NCI-H82 treated with DMSO at 0.1 percent for 48 hours (cell line): ENCODE data around the gene OVOL1.

Source experiments
- DNase-seq: peaks from one replicate; lab custom pipeline; 2025; ENCODE audit not compliant: unreplicated experiment; lab: John Stamatoyannopoulos, UW

The OVOL1 gene

DNA sequence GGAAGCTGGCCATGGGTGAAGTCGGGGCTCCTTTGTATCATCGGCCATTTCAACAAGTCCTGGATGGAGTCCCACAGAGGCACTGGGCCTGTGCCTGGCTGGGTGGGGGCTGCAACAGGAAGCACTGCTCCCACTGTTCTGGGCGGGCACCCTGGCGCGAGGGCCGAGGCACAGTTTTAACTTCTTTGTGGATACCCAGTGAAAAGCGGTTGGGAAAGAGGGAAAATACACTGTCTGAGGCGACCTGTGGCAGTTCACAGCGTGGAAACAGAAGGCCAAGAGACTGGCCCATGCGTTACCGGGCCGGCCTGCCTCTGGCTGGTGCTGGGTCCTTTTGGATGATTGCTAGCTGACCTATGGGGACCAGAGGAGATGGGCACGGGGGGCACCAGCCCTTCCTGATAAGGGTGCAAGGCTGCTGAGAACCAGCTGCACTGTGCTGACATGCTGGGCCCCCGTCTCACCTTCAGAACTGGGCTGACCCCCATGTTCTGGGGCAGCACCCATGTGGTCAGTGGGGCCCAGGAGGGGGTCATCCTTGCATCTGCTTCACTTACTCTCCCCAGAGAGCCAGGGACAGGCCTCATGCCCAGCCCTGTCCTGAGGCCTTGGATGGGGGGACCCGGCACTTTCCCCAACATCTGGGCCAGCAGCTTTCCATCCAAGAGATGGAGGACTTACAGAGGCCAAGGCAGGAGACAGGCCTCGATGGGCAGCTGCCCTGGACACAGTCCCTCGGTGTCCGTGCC, 4.2 kb downstream of the OVOL1 start:
- no peak for DNase-seq

DNA sequence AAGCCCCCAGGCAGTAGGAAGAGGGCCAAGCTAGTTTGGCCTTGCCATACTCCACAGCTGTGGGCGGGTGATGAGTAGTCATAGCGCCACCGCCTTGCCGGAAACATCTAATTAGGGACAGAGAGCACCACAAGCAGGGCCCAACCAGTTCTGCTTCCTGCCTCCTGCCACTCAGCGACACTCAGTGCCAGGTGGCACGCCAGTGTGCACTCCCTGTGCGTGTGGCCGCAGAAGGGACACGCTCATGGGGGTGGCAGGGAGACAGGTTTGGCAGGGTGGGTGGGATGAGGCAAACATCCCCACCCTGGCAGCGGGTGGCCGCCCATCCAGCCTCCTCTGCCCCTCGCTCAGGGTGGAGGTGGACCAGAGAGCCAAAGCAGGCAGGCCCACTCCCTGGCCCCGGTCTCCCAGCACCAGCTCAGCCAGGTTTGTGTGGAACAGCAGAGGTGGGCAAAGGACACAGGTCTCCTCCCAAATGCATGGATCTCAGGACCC, 4.9 kb downstream of the OVOL1 start:
- DNase-seq: no peak

GRCh38 chr11:65792456-65792855, 5.6 kb downstream of the OVOL1 start:
- DNase-seq: no peak

DNA sequence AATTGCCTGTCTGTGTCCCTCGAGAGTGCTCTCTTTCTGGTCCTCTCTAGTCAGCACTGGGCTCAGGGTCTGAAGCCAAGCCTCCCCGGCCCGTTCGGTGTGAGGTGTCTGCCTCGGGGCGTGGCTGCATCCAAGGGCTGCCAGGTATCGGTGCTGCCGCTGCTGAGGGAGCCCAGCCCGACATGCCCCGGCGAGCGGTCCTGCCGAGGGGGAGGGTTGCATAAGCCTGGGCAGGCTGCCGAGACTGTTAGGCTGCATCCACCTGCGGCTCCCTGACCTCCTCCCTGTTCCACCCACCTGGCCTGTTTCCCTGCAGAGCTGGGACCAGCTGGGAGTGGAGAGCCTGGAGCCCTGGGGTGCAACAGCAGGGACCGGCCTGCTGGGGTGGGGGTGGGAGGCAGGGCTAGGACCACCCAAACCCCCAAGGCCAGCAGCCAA, 6.3 kb downstream of the OVOL1 start:
- no peak for DNase-seq

DNA sequence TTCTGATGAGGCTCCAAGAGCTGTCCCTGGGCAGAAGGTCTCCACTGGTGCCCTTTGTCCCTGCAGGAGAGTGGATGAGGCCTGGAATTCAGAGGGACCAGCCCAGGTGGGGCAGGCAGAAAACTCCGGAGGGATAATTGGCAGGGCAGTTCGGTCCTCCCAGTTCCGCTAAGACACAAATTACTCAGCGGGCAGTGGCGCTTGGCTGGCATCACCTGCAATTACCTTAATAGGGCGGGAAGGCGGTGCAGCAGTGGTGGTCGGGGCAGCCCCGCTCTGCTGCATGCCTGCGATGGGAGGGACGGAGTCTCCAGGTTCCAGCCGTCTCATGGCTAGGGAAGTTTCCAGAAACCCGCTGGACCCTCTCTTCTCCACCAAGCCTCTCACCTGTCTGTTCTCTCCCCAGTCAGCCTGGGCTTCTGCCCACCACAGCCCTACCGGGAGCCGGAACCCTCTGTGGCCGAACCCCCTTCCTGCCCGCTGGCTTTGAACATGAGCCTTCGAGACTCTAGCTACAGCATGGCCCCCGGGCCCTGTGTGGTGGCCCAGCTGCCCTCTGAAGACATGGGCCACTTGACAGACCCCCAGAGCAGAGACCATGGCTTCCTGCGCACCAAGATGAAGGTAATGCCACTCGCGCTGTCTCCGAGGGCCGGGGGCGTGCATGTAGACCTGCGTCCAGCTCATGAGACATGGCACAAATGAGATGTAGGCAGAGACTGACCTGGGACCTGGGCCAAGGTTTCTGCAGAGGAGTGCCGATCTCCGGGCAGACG, 7.0 kb downstream of the OVOL1 start:
- DNase-seq: no peak

- no peak for DNase-seq
These were observed 8.0 kb downstream of the OVOL1 start for GRCh38 chr11:65794570-65795510.

DNA sequence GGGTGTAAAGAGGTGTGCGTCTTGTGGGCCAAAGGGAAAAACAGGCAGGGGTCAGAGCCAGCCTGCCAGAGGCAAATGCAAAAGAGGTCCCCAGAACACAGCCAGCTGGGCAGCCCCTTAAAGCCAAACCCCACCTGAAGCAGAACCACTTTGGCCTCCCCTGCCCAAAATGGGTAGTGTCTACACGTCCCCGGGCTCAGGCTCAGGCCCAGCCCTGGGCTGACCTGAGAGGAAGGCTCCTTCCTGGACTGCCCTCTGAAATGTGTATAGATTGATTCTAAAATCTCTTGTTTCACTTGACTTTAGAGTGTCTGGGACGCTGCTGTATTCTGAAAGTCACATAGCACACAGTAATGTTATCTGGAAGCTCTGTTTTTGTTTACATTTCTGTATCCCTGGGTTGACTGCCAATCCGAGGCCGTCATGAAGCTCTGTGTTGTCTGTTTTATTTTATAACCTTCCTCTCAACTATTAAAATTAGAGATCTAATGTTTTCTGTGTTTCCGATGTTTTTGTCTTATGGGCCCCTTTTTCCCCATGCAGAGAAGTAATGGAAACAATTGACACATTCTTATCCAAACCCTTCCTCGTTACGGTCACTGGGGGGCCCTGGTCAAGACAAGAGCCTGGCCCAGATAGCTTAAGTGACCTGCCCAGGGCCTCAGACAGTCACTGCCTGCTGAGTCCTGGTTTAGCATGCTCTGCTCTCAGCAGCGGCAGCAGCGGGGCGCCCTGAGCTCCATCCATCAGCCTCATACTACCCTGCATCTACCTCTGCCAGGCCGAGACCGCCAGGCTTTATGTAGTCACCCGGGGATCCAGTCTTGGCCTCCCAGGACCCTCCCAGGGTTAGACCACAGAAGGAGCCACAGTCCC, 10.1 kb downstream of the OVOL1 start:
- no peak for DNase-seq

DNA sequence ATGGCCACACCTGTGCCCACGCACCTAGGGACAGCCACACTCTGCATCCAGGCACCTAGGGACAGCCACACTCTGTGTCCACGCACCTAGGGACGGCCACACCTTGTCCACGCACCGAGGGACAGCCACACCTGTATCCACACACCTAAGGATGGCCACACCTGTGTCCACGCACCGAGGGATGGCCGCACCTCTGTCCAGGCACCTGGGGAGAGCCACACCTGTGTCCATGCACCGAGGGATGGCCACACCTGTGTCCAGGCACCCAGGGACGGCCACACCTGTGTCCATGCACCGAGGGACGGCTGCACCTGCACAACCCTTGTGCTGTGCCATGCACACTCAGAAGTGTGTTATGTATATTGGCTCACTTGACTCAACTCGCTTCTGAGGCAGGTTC, 10.8 kb downstream of the OVOL1 start:
- no peak for DNase-seq

DNA sequence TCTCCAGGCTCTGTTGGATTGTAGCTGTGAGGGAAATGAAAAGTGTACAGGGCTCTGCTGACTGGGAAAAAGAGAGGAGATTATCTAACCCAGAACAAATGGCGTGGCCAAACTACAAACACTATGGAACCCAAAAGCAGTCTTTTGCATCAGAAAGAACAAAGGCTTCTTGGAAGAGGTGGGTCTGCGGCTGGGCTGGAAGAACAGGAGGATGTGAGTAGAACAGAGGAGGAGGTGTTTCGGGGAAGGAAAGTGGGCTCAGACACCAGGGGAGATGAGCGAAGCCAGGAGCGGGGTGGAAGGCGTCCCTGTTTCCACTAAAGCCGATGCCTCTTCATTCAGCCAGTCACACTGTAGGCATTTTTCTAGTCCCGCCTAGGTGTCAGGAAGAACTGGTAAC, 12.0 kb downstream of the OVOL1 start:
- DNase-seq: no peak

DNA sequence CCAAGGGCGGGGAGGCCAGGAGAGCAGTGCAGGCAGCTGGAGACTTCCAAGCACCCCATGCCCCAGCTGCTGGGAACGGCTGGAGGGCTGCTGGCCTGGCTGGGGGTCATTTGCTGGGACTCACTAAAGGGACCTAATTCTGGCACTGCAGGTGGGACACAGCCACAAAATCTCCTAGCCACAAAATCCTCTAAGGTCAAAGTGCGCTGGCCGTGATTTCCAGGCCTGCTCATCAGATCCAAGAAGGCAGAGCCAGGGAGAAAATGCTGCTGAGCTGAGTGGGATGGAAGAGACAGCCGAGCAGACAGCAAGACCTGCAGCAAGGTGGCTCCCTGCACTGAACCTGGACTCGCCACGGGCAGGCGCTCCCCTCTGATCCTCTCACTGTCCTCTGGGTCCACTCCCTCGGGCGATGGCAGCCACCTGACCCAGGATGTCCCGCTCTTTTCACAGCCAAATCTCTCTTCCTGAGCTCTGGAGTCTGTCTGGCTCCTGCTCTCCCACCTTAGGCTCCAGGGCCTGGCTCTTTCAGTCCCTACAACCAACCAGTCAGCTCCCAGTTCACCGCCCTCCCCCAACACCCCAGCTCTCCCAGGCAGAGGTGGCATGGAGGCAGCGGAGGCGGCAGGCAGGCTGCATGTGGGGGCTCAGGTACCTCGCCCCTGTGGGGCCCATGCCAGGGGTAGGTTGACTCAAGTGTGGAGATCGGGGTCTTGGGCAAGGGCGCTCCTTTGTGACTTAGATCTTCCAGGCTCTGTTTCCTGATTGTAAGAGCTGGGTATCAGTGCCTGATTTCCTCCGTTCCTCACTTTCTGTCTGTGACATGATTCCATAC, 14.5 kb downstream of the OVOL1 start:
- DNase-seq: no peak

DNA sequence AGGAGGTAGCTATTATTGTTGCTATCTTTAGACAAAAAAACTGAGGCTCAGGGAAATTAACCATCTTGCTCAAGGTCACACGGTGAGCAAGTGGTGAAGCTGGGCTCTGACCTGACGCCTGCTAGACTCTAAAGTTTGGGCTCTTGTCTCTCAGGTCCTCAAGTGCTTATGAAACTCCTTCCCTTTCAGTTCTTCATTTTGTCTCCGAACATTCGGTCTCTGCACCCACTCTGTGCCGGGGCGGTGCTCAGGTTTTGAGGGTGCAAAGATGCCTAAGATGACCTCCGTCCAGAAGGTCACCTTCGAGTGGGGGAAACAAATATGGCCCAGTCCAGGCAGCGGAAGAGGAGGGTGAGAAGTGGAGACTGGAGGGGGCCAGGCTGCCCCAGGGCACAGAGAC, 16.0 kb downstream of the OVOL1 start:
- no peak for DNase-seq

GRCh38 chr11:65803797-65804492, 17.1 kb downstream of the OVOL1 start:
- DNase-seq: no peak

DNA sequence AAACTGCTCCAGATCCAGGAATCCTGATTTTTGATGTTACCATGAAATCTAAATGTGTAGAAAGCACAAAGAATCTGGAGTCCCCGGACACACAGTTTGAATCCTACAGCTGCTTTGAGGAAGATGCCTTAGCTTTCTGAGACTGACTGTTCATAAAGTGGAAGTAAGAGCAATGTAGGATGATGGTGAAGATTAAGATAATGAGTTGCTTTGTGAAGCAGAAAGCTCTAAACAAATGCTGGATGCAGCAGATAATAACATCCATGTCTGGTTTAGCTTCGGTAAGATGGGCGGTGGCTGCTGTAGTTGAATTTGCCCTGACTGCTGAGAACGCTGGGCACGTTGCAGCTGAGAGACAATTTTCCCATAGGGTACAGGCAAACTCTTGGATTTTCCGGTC, 20.1 kb downstream of the OVOL1 start:
- DNase-seq: no peak

- DNase-seq: no peak
These were observed 22.0 kb downstream of the OVOL1 start for GRCh38 chr11:65808744-65809341.

DNA sequence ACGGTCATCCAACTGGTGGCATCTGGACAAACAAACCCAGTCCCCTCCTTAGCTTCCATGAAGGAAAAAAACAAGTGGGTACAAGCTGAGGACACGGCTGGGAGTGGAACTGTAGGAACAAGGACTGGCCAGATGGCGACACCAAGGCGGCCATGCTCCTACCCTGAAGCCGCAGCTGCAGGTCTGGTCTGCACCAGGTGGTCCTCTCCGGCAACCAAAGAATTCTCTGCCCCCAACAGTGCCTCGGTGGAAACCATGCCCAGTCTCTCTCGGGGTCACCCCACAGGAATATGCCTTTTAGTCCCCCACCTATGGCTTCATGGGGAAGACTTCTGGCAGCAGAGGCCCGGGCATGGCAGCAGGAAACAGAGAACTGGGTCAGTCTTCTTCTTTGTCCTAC, 22.6 kb downstream of the OVOL1 start:
- DNase-seq: no peak

GRCh38 chr11:65810046-65810868, 23.4 kb downstream of the OVOL1 start:
- DNase-seq: no peak

DNA sequence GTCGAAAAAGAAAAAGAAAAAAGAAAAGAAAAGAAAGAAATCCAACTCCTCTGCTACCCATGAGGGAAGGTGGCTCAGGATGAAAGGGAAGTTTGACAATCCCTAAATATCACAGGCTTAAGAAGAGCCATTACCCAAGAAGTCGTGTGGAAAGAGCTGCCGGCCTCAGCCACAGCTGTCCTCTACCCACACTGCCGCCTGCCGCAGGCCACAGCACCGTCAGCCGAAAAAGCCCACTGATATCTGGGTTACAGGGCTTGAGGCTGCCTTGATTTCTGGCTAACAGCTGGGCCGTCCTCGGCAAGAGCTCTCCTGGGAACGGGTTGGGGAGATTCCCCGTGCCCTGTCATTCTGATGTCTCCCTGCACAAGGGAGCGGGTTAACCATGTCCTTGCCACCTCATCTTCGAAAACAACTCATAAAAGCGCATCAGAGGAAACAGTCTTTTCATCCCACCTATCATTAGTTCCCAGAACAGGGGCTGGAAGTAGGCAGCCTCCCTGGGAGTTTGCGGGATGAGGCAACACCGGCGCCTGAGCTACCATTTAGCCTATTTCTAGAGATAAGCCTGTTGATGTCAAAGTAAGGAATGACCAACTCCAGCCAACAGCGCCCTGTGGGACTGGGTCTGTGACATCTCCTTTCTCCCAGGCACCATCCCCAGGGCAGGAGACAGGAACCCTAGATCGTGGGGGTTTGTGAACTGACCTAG, 25.1 kb downstream of the OVOL1 start:
- no peak for DNase-seq
